GM23248 (cell line): ENCODE data around the gene CLEC19A.

Experiments
- EZH2 ChIP-seq: fragments of 200-600 bp; sonication (generic); IDR thresholded peaks from 2 replicates; pipeline ENCODE4 v1.6.1; 2018; ENCODE audit warnings: antibody characterized with exemption, mild to moderate bottlenecking; ENCODE audit not compliant: insufficient read depth, poor library complexity, severe bottlenecking
- EZH2phosphoT487 ChIP-seq: fragments of 200-600 bp; sonication (generic); IDR thresholded peaks from 2 replicates; pipeline ENCODE4 v1.6.1; 2018; ENCODE audit warnings: antibody characterized with exemption, moderate library complexity, mild to moderate bottlenecking, low read depth; ENCODE audit not compliant: insufficient read depth

DNA sequence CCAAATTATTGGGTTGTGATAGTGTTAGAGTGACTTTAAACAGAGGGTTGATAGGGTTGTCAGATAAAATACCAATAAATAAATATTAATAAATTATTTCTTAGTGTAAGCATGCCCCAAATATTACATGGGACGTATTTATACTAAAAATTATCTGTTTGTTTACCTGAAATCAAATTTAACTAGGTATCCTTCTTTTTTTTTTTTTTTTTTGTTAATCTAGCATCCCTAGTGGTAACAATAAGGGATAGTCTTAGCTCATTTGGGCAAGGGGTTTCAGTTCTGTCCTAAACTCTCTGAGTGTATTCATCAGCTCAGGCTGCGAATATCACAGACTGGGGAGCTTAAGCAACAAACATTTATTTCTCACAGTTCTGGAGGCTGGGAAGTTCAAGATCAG lies 1.3 kb downstream of the CLEC19A start:
- TF ChIP-seq EZH2phosphoT487 (no peak), EZH2 (no peak)
